Measurements from ENCODE around the gene CARMIL3.
"Not testable (repeated sequence)": the region's sequence is repeated elsewhere in the genome, so short reads cannot be mapped to it uniquely, and the experiment has no call there.

Gene CARMIL3

GRCh38 chr14:24042746-24043145 lies 9.1 kb upstream of the CARMIL3 start:
- DNase-seq = no peak

DNA sequence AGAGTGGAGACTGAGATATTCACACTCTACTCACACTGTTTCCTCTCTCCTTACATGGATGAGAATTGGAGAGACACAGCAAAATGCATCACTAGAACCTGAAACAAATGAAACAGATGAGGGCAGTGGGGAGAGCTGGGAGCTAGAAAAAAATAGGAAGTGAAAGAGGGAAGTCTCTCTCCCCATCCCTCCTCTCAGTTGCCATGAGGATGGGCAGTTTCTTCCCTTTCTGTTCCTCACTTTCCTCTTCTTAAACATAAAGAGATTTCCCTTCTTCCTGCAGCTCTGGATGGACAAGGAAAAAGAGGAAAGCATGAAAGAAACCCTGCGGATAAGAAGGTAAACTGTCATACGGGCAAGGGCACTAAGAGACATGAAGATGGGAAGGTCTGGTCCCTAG lies 2.8 kb upstream of the CARMIL3 start:
- not testable (repeated sequence) for DNase-seq

DNA sequence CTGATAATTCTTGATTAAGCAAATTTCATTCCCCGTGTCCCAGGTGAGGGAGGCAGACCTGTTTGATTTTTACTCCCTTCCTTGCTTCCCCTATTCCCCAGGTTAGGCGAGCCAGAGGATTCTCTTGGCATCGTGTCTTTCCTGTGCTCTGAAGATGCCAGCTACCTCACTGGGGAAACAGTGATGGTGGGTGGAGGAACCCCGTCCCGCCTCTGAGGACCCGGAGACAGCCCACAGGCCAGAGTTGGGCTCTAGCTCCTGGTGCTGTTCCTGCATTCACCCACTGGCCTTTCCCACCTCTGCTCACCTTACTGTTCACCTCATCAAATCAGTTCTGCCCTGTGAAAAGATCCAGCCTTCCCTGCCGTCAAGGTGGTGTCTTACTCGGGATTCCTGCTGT lies 1.1 kb upstream of the CARMIL3 start:
- DNase-seq = not testable (repeated sequence)

GRCh38 chr14:24051176-24051788 lies 527 bp upstream of the CARMIL3 start:
- DNase-seq = no peak

DNA sequence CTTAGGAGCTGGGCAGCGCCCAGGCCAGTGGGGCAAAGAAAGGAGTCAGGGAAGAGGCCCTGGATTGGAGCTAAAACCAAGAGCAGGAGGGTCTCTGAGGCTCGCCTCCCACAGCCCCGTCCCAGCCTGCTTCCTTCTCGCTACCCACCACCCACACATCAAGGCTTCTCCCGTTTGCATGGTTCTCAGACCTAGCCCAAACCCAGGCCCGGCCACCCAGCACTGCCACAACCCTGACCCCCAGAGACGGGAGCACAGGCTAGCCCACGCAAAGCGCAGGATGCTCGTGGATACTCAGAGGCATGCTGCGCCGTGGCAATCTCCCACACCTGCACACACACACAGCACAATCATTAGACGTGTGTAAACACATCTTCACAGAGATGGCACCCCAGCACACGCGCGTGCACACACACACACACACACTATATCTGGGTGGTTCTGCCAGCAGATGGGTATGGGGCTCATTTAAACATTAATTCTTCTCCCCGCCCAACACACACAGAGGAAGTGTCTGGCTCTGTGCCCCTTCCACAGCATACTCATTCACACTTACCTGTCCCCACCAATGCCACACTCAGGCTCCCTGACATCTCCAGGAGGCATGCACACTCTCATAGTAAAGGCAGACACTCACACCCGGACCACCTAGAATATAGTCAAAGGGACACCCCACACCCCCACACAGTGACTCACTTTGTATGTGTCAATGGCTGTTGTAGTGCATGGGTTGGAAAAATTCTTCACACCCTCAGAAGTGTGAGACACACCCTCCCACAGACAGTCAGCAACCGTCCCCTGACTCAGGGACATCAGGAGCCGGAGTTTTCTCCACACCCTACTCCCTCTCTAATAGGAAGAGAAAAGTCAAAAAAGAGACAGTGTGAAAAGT lies 1.1 kb downstream of the CARMIL3 start:
- no peak for DNase-seq

DNA sequence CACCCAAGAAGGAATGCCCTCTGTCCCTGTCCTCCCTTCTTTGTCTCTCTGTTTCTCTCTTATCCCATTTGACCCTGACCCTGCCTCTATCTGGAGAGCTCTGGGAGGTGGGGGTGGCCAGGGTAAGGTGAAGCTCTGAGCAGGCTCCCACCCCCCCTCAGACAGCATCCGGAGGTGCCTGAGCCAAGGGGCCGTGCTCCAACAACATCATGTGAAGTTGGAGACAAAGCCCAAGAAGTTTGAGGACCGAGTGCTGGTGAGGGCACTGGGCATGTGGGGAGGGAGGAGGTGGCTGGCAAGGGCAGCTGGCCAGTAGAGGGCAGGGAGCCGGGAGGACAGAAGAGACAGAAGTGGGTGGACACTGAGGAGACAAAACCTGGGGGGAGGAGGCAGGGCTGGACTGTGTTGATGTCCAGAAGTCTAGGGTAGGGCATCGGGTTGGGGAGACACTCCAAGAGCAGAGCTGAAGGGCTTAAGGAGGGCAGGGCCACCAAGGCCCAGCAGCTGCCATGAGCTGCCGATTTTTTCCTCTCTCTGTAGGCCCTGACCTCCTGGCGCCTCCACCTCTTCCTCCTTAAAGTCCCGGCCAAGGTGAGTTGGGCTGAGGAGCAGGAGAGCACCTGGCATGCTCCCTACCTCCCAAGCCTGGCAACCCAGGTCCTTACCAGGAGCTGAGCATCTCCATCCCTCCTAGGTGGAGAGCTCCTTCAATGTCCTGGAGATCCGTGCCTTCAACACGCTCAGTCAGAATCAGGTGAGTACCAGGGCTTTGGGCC lies 1.9 kb downstream of the CARMIL3 start:
- DNase-seq = no peak

GRCh38 chr14:24054324-24054641 lies 2.5 kb downstream of the CARMIL3 start:
- no peak for DNase-seq

DNA sequence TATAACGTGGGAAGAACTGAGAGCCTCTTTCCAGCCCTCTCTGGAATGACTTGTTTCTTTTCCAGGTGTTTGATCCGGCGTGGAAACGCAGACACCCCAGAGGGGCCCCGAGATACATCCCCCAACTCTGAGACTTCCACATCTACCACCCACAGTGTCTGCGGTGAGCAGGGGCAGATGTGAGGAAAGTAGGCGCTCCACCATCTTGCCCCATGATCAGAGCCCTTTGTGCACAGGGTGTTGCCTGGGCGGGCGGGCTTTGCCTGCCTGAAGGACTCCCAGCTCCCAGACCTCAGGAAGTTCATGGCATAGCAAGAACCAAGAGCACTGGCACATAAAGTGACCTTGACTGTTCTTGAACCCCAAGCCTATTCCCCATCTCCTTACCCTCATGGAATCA lies 2.8 kb downstream of the CARMIL3 start:
- no peak for DNase-seq

GRCh38 chr14:24055971-24056799 lies 4.4 kb downstream of the CARMIL3 start:
- no peak for DNase-seq

- DNase-seq = no peak
Measured at GRCh38 chr14:24056800-24057184, 5.0 kb downstream of the CARMIL3 start.

GRCh38 chr14:24057271-24057670 lies 5.5 kb downstream of the CARMIL3 start:
- DNase-seq = no peak

DNA sequence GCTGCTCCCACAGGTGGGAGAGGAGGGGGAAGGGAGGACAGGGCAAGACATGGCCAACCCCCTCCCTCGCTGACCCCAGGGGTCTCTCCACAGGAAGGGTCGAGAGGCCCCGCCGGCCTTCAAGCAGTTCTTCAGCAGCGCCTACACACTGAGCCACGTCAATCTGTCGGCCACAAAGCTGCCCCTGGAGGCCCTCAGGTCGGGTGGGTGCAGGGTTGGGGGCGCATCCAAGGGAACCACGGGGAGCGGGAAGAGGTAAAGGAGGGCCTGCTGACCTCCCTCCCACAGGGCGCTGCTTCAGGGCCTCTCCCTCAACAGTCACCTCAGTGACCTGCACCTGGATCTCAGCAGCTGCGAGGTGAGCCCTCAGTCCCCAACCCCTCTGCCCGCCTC lies 6.1 kb downstream of the CARMIL3 start:
- no peak for DNase-seq

DNA sequence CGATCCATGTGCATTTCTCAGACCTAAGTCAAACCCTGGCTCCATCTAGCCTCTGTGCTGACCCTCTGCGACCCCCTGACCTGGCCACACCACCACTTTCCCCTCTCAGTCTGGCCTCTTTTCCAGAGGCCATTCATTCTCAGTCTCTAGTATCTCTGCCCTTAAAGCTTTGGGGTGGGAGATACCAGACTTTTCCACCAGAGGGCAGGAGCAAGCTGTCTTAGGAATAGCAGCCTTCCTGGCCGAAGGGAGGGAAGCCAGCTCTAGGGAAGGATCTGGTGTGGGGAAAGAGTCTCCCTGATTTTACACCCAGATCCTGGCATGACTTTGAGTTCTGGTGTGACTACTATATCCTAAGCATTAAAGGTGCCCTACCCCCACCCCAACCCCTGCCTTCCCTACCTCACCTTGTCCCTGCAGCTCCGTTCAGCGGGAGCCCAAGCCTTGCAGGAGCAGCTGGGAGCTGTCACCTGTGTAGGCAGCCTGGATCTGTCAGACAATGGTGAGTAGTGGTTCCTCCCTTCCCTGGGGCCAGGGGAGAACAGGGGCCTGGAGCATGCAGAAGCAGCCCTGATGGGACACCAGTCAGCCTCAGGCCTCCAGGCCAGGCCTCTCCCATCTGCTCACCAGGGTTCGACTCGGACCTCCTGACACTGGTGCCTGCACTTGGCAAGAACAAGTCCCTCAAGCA lies 6.6 kb downstream of the CARMIL3 start:
- DNase-seq = peak; percentile 76 to 81

GRCh38 chr14:24058951-24059475 lies 7.2 kb downstream of the CARMIL3 start:
- DNase-seq = no peak

DNA sequence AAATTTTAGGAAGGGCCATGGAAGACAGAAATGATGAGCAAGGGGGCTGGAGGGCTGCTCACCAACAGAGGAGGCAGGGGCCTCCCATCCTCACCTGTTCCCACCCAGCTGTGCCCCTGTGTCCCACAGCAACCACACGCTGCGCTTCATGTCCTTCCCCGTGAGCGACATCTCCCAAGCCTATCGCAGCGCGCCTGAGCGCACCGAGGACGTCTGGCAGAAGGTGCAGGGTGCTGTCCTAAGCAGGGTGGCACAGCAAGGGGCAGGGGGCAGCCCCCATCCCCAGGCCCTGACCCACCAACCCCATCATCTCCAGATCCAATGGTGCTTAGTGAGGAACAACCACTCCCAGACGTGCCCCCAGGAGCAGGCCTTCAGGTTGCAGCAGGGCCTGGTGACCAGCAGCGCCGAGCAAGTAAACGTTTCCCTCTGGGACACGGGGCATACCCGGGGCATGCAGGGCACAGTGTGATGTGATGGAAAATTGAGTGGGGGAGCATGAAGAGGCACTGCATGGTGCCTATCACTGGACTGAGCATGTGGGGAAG lies 8.1 kb downstream of the CARMIL3 start:
- no peak for DNase-seq

GRCh38 chr14:24060443-24060842 lies 8.6 kb downstream of the CARMIL3 start:
- no peak for DNase-seq

GRCh38 chr14:24060984-24061913 lies 9.4 kb downstream of the CARMIL3 start:
- no peak for DNase-seq

DNA sequence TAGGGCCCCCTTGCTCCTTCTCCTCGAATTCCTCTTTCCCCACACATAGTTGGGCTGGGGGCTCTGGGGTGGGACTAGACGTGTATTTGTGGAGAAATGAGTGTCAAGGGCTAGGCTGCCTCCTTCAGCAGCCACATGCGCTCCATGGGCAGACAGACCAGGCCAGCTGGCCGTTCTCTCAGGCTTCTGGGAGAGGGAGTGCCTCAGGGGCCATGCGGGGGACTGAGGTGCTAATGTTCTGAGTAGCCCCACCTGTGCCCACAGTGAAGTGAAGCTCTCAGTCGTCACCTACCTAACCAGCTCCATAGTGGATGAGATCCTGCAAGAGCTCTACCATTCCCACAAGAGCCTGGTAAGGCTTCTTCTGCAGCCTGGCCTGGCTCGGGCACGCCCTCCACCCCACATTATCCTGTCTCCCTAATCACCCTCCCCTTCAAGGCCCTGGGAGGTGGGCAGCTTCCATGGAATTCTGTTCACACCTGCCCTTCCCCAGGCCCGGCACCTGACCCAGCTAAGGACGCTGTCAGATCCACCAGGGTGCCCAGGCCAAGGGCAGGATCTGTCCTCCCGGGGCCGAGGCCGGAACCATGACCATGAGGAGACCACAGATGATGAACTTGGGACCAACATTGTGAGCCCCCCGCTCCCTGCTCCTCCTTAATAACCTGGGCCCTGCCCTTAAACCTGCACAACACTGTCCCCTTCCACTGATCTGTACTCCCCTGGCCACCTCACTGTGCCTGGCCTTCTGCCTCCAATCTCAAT lies 10.6 kb downstream of the CARMIL3 start:
- no peak for DNase-seq

DNA sequence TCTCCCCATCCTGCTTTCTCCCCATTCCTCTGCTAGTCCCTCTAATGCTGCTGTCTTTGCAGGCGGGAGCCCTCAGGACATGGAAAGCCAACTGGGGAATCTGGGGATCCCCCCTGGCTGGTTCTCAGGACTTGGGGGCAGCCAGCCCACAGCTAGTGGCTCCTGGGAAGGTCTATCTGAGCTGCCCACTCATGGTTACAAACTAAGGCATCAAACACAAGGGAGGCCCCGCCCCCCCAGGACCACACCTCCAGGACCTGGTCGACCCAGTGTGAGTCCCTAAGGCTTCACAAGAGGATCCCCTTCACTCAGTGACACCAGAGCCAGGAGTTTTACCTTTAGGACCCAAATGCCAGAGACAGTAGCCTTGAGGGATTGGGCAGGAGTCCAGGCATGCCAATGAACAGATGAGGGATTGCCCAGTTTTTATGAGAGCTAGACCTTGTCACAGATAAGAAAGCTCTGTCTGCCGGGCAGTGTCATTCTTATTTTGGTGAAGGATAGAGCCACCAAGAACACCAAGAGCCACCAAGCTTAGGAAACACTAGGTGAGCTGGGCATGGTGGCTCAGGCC lies 11.5 kb downstream of the CARMIL3 start:
- DNase-seq = no peak
